IgD-negative memory B cell (primary cell): ENCODE measurements around the gene MAML3. TPM values are rescaled to one million over a fixed set of nuclear protein-coding genes. Genes with fewer than 3 reads are reported as not detected.

Experiments used
- H3K27ac Mint-ChIP-seq, 3 donors: one replicate each; pipeline ENCODE4 v1.8.0; 2020 to 2022; ENCODE audit warnings: mild to moderate bottlenecking in 3 of 3, mixed read lengths in 3 of 3, moderate library complexity in 1 of 3
- H3K27me3 Mint-ChIP-seq: one replicate; pipeline ENCODE4 v1.8.0; 2021; ENCODE audit warnings: mixed read lengths
- H3K36me3 Mint-ChIP-seq: one replicate; pipeline ENCODE4 v1.8.0; 2020; ENCODE audit warnings: mild to moderate bottlenecking, mixed read lengths
- H3K4me1 Mint-ChIP-seq, 3 donors: one replicate each; pipeline ENCODE4 v1.8.0; 2020 to 2022; ENCODE audit warnings: mixed read lengths in 3 of 3, mild to moderate bottlenecking in 1 of 3
- H3K4me3 Mint-ChIP-seq, 4 donors: one replicate each; pipeline ENCODE4 v1.8.0; 2020 to 2022; ENCODE audit warnings: mild to moderate bottlenecking in 4 of 4, mixed read lengths in 4 of 4, moderate library complexity in 3 of 4
- H3K9me3 Mint-ChIP-seq, 3 donors: one replicate each; pipeline ENCODE4 v1.8.0; 2020 to 2021; ENCODE audit warnings: mixed read lengths in 3 of 3, mild to moderate bottlenecking in 1 of 3
- polyA plus RNA-seq: library from polyadenylated mRNA; unstranded; fragments of 300-500 nt; fragmentation: Illumina TruSeq; gene quantifications from one replicate; pipeline ENCODE4 v1.2.3, GENCODE V29; 2021

The MAML3 gene
- polyA plus RNA-seq, 1 donor from 2014 or later, result 0.03 TPM

- Mint-ChIP-seq H3K4me1 (no peaks in the 10 kb centered on the region), H3K9me3 (no peaks in the 10 kb centered on the region), H3K27me3 (no peaks in the 10 kb centered on the region), H3K27ac (no peak overlapping the region), H3K4me3 (no peak overlapping the region), H3K36me3 (peaks cover 3% of the 10 kb centered on the region)
Measured at GRCh38 chr4:139690419-139690818, 463.6 kb downstream of the MAML3 start.

DNA sequence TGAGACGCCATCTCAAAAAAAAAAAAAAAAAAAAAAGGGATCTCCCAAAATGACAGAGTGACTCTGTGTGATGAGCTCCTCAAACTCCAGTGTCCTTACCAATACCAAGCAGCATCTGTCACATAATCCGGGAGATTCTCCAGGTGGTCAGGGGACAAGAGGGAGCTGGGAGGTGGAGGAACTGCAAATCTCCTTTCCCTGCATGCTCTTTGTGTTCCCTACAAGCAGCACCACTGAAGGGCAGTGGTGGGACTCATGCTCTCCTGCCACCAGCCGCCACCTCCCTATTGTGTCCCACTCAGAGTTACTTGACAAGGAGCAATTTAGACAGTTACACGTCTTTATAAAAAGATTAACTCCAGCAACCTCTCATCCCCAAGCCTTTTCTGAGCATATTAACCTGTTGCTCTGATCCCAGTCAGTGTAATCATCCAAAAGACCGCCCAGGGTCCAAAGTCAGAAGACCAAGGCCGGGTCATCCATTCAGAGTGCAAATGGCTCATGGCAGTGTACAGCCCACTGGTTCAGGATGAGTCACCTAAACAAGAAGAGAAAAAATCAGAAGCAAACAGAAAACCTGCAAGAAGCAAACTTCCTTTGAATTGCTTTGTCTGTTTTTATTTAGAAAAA lies 464.8 kb downstream of the MAML3 start:
- Mint-ChIP-seq H3K9me3 (no peaks in the 10 kb centered on the region), H3K27me3 (no peaks in the 10 kb centered on the region), H3K4me1 (no peaks in the 10 kb centered on the region), H3K27ac (no peak overlapping the region), H3K4me3 (no peak overlapping the region), H3K36me3 (peaks cover 3% of the 10 kb centered on the region)

- Mint-ChIP-seq H3K4me3 (no peak overlapping the region), H3K9me3 (no peaks in the 10 kb centered on the region), H3K27ac (no peak overlapping the region), H3K27me3 (no peaks in the 10 kb centered on the region), H3K4me1 (peaks cover 0 to 4% (median 0%) of the 10 kb centered on the region in 3 donors), H3K36me3 (peaks cover 2% of the 10 kb centered on the region)
Measured at GRCh38 chr4:139686988-139687387, 467.0 kb downstream of the MAML3 start.

DNA sequence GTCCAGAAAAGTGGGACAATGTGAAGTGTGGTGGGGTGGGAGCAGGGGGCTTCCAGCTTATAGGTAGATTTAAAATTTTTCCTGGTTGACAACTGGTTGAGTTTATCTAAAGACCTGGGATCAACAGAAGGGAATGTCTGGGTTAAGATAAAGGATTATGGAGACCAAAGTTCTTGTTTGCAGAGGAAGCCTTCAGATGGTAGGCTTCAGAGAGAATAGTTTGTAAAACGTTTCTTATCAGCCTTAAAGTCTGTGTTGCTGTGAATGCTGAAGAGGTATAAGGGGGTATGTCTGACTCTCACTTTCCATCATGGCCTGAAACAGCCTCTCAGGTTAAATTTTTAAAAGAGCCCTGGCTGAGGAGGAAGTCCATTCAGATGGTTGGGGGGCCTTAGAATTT lies 467.9 kb downstream of the MAML3 start:
- Mint-ChIP-seq H3K36me3 (peaks cover 2% of the 10 kb centered on the region), H3K4me1 (peaks cover 0 to 4% (median 0%) of the 10 kb centered on the region in 3 donors), H3K27me3 (no peaks in the 10 kb centered on the region), H3K27ac (peak overlapping the region in 1 of 3 donors; percentile 56), H3K4me3 (no peak overlapping the region), H3K9me3 (no peaks in the 10 kb centered on the region)

- H3K27ac Mint-ChIP-seq, result no peak overlapping the region
- peaks cover 0 to 4% (median 0%) of the 10 kb centered on the region in 3 donors for H3K4me1 Mint-ChIP-seq
- no peak overlapping the region for H3K4me3 Mint-ChIP-seq
- peaks cover 2% of the 10 kb centered on the region for H3K36me3 Mint-ChIP-seq
- no peaks in the 10 kb centered on the region for H3K27me3 Mint-ChIP-seq
- H3K9me3 Mint-ChIP-seq, result no peaks in the 10 kb centered on the region
Measured at GRCh38 chr4:139685180-139685579, 468.8 kb downstream of the MAML3 start.

- no peaks in the 10 kb centered on the region for H3K9me3 Mint-ChIP-seq
- no peaks in the 10 kb centered on the region for H3K27me3 Mint-ChIP-seq
- H3K4me1 Mint-ChIP-seq, result peaks cover 0 to 4% (median 0%) of the 10 kb centered on the region in 3 donors
- H3K36me3 Mint-ChIP-seq, result peaks cover 2% of the 10 kb centered on the region
- H3K27ac Mint-ChIP-seq, result no peak overlapping the region
- H3K4me3 Mint-ChIP-seq, result no peak overlapping the region
Measured at GRCh38 chr4:139684351-139684750, 469.6 kb downstream of the MAML3 start.

- Mint-ChIP-seq H3K4me1 (peaks cover 0 to 4% (median 0%) of the 10 kb centered on the region in 3 donors), H3K36me3 (peaks cover 2% of the 10 kb centered on the region), H3K9me3 (no peaks in the 10 kb centered on the region), H3K27me3 (no peaks in the 10 kb centered on the region), H3K4me3 (no peak overlapping the region), H3K27ac (no peak overlapping the region)
Measured at GRCh38 chr4:139682741-139683151, 471.2 kb downstream of the MAML3 start.

DNA sequence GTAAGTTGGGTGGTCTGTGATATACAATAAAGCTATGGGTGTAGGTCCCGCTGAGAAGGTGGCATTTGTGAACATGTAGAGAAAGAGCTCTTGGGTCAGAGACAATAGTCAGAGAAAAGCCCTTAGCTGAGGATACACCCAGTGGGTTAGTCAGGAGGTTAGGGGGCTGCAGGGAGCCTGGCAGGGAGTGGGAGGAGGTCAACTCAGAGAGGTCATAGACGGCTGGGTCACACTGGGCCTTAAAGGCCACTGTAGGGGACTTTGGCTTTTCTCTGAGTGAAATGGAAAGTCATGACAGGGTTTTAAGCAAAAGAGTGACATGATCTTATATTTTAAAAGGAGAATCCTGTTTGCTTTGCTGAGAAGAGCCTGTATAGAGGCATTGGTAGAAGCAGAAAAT lies 471.7 kb downstream of the MAML3 start:
- peaks cover 2% of the 10 kb centered on the region for H3K36me3 Mint-ChIP-seq

GRCh38 chr4:139676913-139677585 lies 476.9 kb downstream of the MAML3 start:
- Mint-ChIP-seq H3K27me3 (no peaks in the 10 kb centered on the region), H3K4me1 (peaks cover 7 to 9% (median 8%) of the 10 kb centered on the region in 3 donors)

More for the DNA sequence above, 471.7 kb downstream of the MAML3 start:
- no peak overlapping the region for H3K4me3 Mint-ChIP-seq
- no peaks in the 10 kb centered on the region for H3K27me3 Mint-ChIP-seq
- no peak overlapping the region for H3K27ac Mint-ChIP-seq
- H3K4me1 Mint-ChIP-seq, result peaks cover 0 to 4% (median 0%) of the 10 kb centered on the region in 3 donors
- no peaks in the 10 kb centered on the region for H3K9me3 Mint-ChIP-seq

DNA sequence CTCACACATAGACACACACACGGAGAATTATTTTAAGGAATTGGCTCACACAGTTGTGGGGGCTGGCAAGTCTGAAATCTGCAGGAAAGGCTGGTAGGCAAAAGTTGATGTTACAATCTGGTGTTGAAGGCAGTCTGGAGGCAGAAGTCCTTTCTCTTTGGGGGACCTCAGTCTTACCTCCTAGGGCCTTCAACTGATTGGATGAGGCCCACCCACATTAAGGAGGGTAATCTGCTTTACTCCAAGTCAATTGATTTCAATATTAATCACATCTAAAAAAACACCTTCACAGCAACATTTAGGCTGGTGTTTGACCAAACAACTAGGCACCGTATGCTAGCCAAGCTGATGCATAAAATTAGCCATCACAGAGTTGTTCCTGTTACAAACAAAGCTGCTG lies 477.6 kb downstream of the MAML3 start:
- no peaks in the 10 kb centered on the region for H3K36me3 Mint-ChIP-seq
- H3K27me3 Mint-ChIP-seq, result no peaks in the 10 kb centered on the region
- H3K9me3 Mint-ChIP-seq, result no peaks in the 10 kb centered on the region
- no peak overlapping the region for H3K4me3 Mint-ChIP-seq
- no peak overlapping the region for H3K27ac Mint-ChIP-seq
- H3K4me1 Mint-ChIP-seq, result peaks cover 7 to 9% (median 8%) of the 10 kb centered on the region in 3 donors

More at GRCh38 chr4:139676913-139677585, 476.9 kb downstream of the MAML3 start:
- Mint-ChIP-seq H3K27ac (no peak overlapping the region), H3K36me3 (no peaks in the 10 kb centered on the region), H3K9me3 (no peaks in the 10 kb centered on the region), H3K4me3 (no peak overlapping the region)

GRCh38 chr4:139675651-139676050 lies 478.3 kb downstream of the MAML3 start:
- H3K27me3 Mint-ChIP-seq, result no peaks in the 10 kb centered on the region
- H3K9me3 Mint-ChIP-seq, result no peaks in the 10 kb centered on the region
- no peak overlapping the region for H3K4me3 Mint-ChIP-seq
- peaks cover 7 to 9% (median 8%) of the 10 kb centered on the region in 3 donors for H3K4me1 Mint-ChIP-seq
- H3K27ac Mint-ChIP-seq, result peak overlapping the region in 1 of 3 donors; percentile 46
- no peaks in the 10 kb centered on the region for H3K36me3 Mint-ChIP-seq

- H3K4me1 Mint-ChIP-seq, result peaks cover 7 to 9% (median 8%) of the 10 kb centered on the region in 3 donors
- no peak overlapping the region for H3K4me3 Mint-ChIP-seq
- H3K9me3 Mint-ChIP-seq, result no peaks in the 10 kb centered on the region
- H3K27ac Mint-ChIP-seq, result peak overlapping the region in 1 of 3 donors; percentile 46
- H3K27me3 Mint-ChIP-seq, result no peaks in the 10 kb centered on the region
- H3K36me3 Mint-ChIP-seq, result no peaks in the 10 kb centered on the region
Measured at GRCh38 chr4:139674875-139675550, 479.0 kb downstream of the MAML3 start.

- no peaks in the 10 kb centered on the region for H3K36me3 Mint-ChIP-seq
Measured at GRCh38 chr4:139672732-139673131, 481.3 kb downstream of the MAML3 start.

DNA sequence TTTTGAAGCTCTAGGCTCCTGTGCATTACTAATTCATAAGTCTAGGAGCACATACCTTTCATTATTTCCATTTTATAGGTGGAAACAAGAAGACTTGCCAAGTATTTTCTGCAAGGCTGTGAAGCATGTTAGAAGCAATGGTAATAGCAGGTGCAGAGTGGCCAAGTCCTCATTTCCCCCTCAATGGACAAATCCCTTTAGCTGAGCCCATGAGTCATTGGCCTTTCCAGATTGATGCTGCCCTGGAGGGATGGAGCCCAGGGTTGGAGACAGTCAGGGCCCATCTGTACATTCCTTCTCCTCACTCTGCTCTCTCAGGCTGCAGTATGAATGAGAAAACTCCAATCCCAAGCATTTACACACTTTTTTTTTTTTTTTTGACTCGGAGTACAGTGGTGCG lies 481.8 kb downstream of the MAML3 start:
- Mint-ChIP-seq H3K36me3 (no peaks in the 10 kb centered on the region), H3K4me3 (no peak overlapping the region), H3K9me3 (no peaks in the 10 kb centered on the region), H3K27ac (no peak overlapping the region), H3K4me1 (peaks cover 7 to 9% (median 8%) of the 10 kb centered on the region in 3 donors), H3K27me3 (no peaks in the 10 kb centered on the region)

More at GRCh38 chr4:139672732-139673131, 481.3 kb downstream of the MAML3 start:
- Mint-ChIP-seq H3K4me1 (peaks cover 7 to 9% (median 8%) of the 10 kb centered on the region in 3 donors), H3K4me3 (no peak overlapping the region), H3K27me3 (no peaks in the 10 kb centered on the region), H3K9me3 (no peaks in the 10 kb centered on the region), H3K27ac (no peak overlapping the region)

DNA sequence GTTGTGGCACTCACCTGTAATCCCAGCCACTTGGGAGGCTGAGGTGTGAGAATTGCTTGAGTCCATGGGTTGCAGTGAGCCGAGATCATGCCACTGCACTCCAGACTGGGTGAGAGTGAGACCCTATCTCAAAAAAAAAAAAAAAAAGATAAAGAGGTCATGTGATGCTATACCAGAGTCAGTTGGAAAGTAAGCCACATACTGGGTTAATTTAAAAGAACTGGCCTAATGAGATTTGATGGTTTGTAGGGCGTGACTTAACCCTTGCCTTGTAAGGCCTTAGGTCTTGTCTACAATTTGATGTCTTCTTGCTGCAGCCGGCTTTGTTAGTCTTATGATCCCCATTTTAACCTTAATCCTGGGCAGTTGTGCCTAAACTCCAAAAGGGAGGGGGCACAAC lies 483.2 kb downstream of the MAML3 start:
- Mint-ChIP-seq H3K9me3 (no peaks in the 10 kb centered on the region), H3K27me3 (peaks cover 3% of the 10 kb centered on the region), H3K36me3 (no peaks in the 10 kb centered on the region), H3K27ac (no peak overlapping the region), H3K4me1 (peaks cover 8 to 14% (median 11%) of the 10 kb centered on the region in 3 donors), H3K4me3 (no peak overlapping the region)
